SH-SY5Y (cell line): Measurements from ENCODE around the gene TSHZ1.

Experiments used
- GATA2 ChIP-seq: IDR thresholded peaks from 2 replicates; pipeline ENCODE4 v1.6.1; 2011; ENCODE audit warnings: mild to moderate bottlenecking, low read depth, low read length
- GATA3 ChIP-seq: IDR thresholded peaks from 2 replicates; pipeline ENCODE4 v1.6.1; 2011; ENCODE audit warnings: low read depth, mild to moderate bottlenecking, low read length, moderate library complexity

DNA sequence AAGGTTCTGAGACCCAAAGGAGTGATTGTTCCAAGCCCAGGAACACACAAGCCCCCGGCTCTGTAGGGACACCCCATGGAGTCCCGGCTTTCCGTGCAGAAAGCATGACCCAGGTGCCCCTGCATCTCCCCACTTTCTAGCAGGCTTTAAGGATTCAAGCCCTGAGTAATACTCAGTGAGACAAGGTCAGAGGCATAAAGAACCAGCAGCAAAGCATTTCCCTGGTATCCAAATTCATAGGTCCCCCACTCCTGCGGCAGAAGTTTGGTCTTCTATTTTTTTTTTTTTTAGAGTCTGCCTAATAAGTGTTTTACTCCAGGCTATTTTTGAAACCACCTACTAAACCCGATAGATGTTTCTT lies 16.3 kb downstream of the TSHZ1 start:
- TF ChIP-seq GATA3 (no peak), GATA2 (no peak)
